HEK293 (cell line): Measurements from ENCODE around the gene ACADL.

ENCODE experiments used
- CTCF ChIA-PET: fragments of 350-600 bp; formaldehyde crosslinking; extraction: SDS; loops from one replicate; lab custom pipeline; 2021; ENCODE audit warnings: antibody characterized with exemption; lab: Yijun Ruan, JAX
- POLR2A ChIA-PET: fragments of 300-600 bp; formaldehyde crosslinking; extraction: SDS; loops from one replicate; lab custom pipeline; 2020; ENCODE audit warnings: antibody characterized with exemption, inconsistent platforms; lab: Yijun Ruan, JAX
- H3K27ac ChIP-seq: fragments of 200-500 bp; sonication (Bioruptor generic); 2 replicates; pipeline ENCODE4 v1.5.1; 2014; ENCODE audit warnings: low read depth, low read length, control low read depth, inconsistent platforms; ENCODE audit errors: extremely low read depth
- H3K36me3 ChIP-seq, 2 experiments: fragments of 200-500 bp in 1 of 2; sonication (Bioruptor generic) in 1 of 2; 1 replicate in 1 of 2; 2 replicates in 1 of 2; pipeline ENCODE4 v1.5.1; 2014 to 2017; ENCODE audit warnings: inconsistent platforms in 2 of 2, low read length in 2 of 2; ENCODE audit not compliant: control insufficient read depth in 2 of 2, insufficient read depth in 1 of 2
- H3K4me1 ChIP-seq: fragments of 200-500 bp; sonication (Bioruptor generic); 2 replicates; pipeline ENCODE4 v1.5.1; 2014; ENCODE audit warnings: mild to moderate bottlenecking, low read length, inconsistent platforms; ENCODE audit not compliant: control insufficient read depth, insufficient read depth
- H3K4me3 ChIP-seq: 2 replicates; pipeline ENCODE4 v1.5.1; 2011; ENCODE audit warnings: low read depth, mild to moderate bottlenecking, control low read depth, low read length, moderate library complexity
- H3K9me3 ChIP-seq: fragments of 200-500 bp; sonication (Bioruptor generic); 2 replicates; pipeline ENCODE4 v1.5.1; 2014; ENCODE audit warnings: low read depth, low read length, inconsistent platforms; ENCODE audit not compliant: control insufficient read depth, insufficient read depth
- SCRT2 ChIP-seq: fragments of 450-650 bp; formaldehyde crosslinking; IDR thresholded peaks from 2 replicates; pipeline ENCODE4 v1.5.1; 2016; ENCODE audit warnings: missing biosample characterization, missing genetic modification characterization
- WT1 ChIP-seq: fragments of 450-650 bp; formaldehyde crosslinking; IDR thresholded peaks from 2 replicates; pipeline ENCODE4 v1.5.1; 2016; ENCODE audit warnings: missing biosample characterization, missing genetic modification characterization
- ZFP3 ChIP-seq: fragments of 450-650 bp; formaldehyde crosslinking; IDR thresholded peaks from 2 replicates; pipeline ENCODE4 v1.5.1; 2016; ENCODE audit warnings: low read depth, missing biosample characterization, missing genetic modification characterization
- ZNF155 ChIP-seq: fragments of 450-650 bp; formaldehyde crosslinking; IDR thresholded peaks from 2 replicates; pipeline ENCODE4 v1.5.1; 2016; ENCODE audit warnings: missing biosample characterization, missing genetic modification characterization
- ZNF157 ChIP-seq: fragments of 450-650 bp; formaldehyde crosslinking; IDR thresholded peaks from 2 replicates; pipeline ENCODE4 v1.5.1; 2016; ENCODE audit warnings: missing biosample characterization, missing genetic modification characterization
- ZNF394 ChIP-seq: fragments of 450-650 bp; formaldehyde crosslinking; IDR thresholded peaks from 2 replicates; pipeline ENCODE4 v1.5.1; 2016; ENCODE audit warnings: missing biosample characterization, missing genetic modification characterization, mild to moderate bottlenecking, moderate library complexity, borderline replicate concordance
- ZNF426 ChIP-seq: fragments of 450-650 bp; formaldehyde crosslinking; IDR thresholded peaks from 2 replicates; pipeline ENCODE4 v1.5.1; 2017; ENCODE audit warnings: missing biosample characterization, missing genetic modification characterization, mild to moderate bottlenecking, inconsistent platforms, moderate library complexity
- ZNF555 ChIP-seq: fragments of 450-650 bp; formaldehyde crosslinking; conservative IDR thresholded peaks from 2 replicates; pipeline ENCODE4 v1.5.1; 2017; ENCODE audit warnings: missing biosample characterization, mild to moderate bottlenecking, missing genetic modification characterization, inconsistent platforms
- ZNF600 ChIP-seq: fragments of 450-650 bp; formaldehyde crosslinking; IDR thresholded peaks from 2 replicates; pipeline ENCODE4 v1.5.1; 2016; ENCODE audit warnings: missing biosample characterization, missing genetic modification characterization
- ZNF623 ChIP-seq: fragments of 450-650 bp; formaldehyde crosslinking; IDR thresholded peaks from 2 replicates; pipeline ENCODE4 v1.5.1; 2016; ENCODE audit warnings: missing biosample characterization, missing genetic modification characterization
- ZNF626 ChIP-seq: fragments of 450-650 bp; sonication (Bioruptor Pico); formaldehyde crosslinking; IDR thresholded peaks from 2 replicates; pipeline ENCODE4 v1.5.1; 2018; ENCODE audit warnings: missing biosample characterization, missing genetic modification characterization, inconsistent platforms
- ZNF654 ChIP-seq: fragments of 450-650 bp; formaldehyde crosslinking; IDR thresholded peaks from 2 replicates; pipeline ENCODE4 v1.5.1; 2016; ENCODE audit warnings: low read depth, missing biosample characterization, missing genetic modification characterization
- ZNF792 ChIP-seq: fragments of 450-650 bp; formaldehyde crosslinking; IDR thresholded peaks from 2 replicates; pipeline ENCODE4 v1.5.1; 2016; ENCODE audit warnings: missing biosample characterization, missing genetic modification characterization
- ZSCAN30 ChIP-seq: fragments of 450-650 bp; IDR thresholded peaks from 2 replicates; pipeline ENCODE4 v1.5.1; 2018; ENCODE audit warnings: missing biosample characterization, mild to moderate bottlenecking, missing genetic modification characterization, moderate library complexity
- TF ChIP-seq, protein P1 (sequence below): fragments of 450-650 bp; formaldehyde crosslinking; IDR thresholded peaks from 2 replicates; pipeline ENCODE4 v1.5.1; 2016; ENCODE audit warnings: missing biosample characterization, missing genetic modification characterization
- TF ChIP-seq, protein P2 (sequence below): fragments of 450-650 bp; formaldehyde crosslinking; IDR thresholded peaks from 2 replicates; pipeline ENCODE4 v1.5.1; 2016; ENCODE audit warnings: missing biosample characterization, missing genetic modification characterization
- TF ChIP-seq, protein P3 (sequence below): fragments of 450-650 bp; formaldehyde crosslinking; IDR thresholded peaks from 2 replicates; pipeline ENCODE4 v1.5.1; 2016; ENCODE audit warnings: missing biosample characterization, missing genetic modification characterization
- TF ChIP-seq, protein P4 (sequence below): fragments of 450-650 bp; formaldehyde crosslinking; IDR thresholded peaks from 2 replicates; pipeline ENCODE4 v1.5.1; 2016; ENCODE audit warnings: missing biosample characterization, missing genetic modification characterization
- TF ChIP-seq, protein P5 (sequence below): fragments of 450-650 bp; formaldehyde crosslinking; IDR thresholded peaks from 2 replicates; pipeline ENCODE4 v1.5.1; 2017; ENCODE audit warnings: missing biosample characterization, missing genetic modification characterization

ACADL gene

DNA sequence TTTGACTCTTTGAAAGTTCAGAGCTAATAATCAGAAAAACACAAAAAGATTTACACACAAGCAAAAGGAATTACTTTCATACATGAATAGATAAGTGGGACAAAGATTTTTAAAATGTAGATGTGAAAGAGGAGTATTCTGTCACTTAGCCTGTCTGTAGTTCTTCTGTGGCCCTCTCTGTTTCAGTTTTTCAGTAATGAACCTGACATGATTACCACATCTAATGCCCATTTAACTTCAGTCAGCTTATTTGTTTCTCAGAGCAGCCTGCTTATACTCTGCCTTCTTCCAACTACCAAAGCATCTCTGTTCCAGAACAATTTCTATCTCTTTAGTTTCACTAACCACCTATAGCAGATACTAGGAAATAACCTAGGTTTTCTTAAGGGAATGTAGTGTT, 34.4 kb upstream of the ACADL start (continued):
- TF ChIP-seq, protein P1, sequence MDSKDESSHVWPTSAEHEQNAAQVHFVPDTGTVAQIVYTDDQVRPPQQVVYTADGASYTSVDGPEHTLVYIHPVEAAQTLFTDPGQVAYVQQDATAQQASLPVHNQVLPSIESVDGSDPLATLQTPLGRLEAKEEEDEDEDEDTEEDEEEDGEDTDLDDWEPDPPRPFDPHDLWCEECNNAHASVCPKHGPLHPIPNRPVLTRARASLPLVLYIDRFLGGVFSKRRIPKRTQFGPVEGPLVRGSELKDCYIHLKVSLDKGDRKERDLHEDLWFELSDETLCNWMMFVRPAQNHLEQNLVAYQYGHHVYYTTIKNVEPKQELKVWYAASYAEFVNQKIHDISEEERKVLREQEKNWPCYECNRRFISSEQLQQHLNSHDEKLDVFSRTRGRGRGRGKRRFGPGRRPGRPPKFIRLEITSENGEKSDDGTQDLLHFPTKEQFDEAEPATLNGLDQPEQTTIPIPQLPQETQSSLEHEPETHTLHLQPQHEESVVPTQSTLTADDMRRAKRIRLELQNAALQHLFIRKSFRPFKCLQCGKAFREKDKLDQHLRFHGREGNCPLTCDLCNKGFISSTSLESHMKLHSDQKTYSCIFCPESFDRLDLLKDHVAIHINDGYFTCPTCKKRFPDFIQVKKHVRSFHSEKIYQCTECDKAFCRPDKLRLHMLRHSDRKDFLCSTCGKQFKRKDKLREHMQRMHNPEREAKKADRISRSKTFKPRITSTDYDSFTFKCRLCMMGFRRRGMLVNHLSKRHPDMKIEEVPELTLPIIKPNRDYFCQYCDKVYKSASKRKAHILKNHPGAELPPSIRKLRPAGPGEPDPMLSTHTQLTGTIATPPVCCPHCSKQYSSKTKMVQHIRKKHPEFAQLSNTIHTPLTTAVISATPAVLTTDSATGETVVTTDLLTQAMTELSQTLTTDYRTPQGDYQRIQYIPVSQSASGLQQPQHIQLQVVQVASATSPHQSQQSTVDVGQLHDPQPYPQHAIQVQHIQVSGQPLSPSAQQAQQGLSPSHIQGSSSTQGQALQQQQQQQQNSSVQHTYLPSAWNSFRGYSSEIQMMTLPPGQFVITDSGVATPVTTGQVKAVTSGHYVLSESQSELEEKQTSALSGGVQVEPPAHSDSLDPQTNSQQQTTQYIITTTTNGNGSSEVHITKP (tag by site-specific recombination), result no peak
- TF ChIP-seq ZNF654 (tag by site-specific recombination) (no peak), ZNF426 (tag by site-specific recombination) (no peak), ZFP3 (tag by site-specific recombination) (no peak), ZNF792 (no peak), ZNF600 (no peak)

DNA sequence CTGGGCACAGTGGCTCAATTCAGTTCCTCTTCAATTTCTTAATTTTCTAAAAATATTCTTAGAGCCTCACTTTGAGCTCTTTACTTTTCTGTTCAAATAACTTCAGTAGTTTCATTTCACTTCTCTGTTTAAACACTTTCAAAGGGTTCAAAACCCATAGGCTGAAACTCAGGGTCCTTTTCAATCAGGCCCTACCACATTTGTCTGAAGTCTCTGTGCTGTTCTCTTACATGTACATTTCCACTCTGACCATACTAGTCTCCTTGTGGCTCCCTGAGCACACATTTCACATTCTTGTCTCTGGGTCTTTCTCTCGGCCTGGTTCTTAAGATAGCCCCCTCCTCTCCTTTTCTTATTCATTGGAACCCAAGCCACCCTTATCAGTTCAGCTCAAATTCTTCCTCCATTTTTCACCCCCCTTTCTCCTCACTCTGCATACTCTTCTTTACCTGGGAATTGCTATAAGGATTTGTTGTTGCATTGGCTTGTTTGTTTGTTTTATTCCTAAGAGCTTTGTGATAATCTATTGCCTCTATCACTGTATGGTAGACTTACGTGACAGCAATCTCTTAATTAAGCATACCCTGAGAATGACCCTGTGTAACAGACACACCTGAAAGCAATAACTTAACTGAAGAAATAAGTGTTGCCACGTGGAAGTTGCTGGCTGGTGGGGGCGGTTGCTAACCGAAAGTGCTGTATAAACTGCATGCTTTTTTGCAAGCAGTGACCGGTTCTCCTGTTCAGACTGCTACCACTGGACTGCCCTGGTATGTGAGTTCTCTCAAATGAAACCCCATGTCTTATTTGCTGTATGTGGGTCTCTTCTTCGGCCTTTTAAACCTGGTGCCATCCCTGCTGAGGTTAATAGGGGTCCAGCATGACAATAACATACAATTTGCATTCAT, 27.7 kb upstream of the ACADL start:
- no peaks in the 10 kb centered on the region for H3K4me1 ChIP-seq
- no peak overlapping the region for H3K4me3 ChIP-seq
- CTCF ChIA-PET, result interaction anchor here (0.9 kb wide), 1 partner anchor 9 kb away, joined by 5 read pairs; no protein-coding TSS in a partner anchor
- no peak overlapping the region for H3K27ac ChIP-seq
- POLR2A ChIA-PET, result no interaction called here
- TF ChIP-seq ZNF157 (no peak), ZNF155 (no peak), ZNF626 (tag by site-specific recombination) (no peak), SCRT2 (tag by site-specific recombination) (no peak), ZNF394 (tag by site-specific recombination) (no peak), WT1 (no peak), ZSCAN30 (tag by site-specific recombination) (no peak), ZNF555 (tag by site-specific recombination) (no peak), ZNF623 (tag by site-specific recombination) (no peak)
- TF ChIP-seq, protein P2, sequence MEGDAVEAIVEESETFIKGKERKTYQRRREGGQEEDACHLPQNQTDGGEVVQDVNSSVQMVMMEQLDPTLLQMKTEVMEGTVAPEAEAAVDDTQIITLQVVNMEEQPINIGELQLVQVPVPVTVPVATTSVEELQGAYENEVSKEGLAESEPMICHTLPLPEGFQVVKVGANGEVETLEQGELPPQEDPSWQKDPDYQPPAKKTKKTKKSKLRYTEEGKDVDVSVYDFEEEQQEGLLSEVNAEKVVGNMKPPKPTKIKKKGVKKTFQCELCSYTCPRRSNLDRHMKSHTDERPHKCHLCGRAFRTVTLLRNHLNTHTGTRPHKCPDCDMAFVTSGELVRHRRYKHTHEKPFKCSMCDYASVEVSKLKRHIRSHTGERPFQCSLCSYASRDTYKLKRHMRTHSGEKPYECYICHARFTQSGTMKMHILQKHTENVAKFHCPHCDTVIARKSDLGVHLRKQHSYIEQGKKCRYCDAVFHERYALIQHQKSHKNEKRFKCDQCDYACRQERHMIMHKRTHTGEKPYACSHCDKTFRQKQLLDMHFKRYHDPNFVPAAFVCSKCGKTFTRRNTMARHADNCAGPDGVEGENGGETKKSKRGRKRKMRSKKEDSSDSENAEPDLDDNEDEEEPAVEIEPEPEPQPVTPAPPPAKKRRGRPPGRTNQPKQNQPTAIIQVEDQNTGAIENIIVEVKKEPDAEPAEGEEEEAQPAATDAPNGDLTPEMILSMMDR (tag by site-specific recombination), result no peak
- TF ChIP-seq, protein P3, sequence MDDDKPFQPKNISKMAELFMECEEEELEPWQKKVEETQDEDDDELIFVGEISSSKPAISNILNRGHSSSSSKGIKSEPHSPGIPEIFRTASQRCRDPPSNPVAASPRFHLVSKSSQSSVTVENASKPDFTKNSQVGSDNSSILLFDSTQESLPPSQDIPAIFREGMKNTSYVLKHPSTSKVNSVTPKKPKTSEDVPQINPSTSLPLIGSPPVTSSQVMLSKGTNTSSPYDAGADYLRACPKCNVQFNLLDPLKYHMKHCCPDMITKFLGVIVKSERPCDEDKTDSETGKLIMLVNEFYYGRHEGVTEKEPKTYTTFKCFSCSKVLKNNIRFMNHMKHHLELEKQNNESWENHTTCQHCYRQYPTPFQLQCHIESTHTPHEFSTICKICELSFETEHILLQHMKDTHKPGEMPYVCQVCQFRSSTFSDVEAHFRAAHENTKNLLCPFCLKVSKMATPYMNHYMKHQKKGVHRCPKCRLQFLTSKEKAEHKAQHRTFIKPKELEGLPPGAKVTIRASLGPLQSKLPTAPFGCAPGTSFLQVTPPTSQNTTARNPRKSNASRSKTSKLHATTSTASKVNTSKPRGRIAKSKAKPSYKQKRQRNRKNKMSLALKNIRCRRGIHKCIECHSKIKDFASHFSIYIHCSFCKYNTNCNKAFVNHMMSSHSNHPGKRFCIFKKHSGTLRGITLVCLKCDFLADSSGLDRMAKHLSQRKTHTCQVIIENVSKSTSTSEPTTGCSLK (tag by site-specific recombination), result no peak
- TF ChIP-seq, protein P4, sequence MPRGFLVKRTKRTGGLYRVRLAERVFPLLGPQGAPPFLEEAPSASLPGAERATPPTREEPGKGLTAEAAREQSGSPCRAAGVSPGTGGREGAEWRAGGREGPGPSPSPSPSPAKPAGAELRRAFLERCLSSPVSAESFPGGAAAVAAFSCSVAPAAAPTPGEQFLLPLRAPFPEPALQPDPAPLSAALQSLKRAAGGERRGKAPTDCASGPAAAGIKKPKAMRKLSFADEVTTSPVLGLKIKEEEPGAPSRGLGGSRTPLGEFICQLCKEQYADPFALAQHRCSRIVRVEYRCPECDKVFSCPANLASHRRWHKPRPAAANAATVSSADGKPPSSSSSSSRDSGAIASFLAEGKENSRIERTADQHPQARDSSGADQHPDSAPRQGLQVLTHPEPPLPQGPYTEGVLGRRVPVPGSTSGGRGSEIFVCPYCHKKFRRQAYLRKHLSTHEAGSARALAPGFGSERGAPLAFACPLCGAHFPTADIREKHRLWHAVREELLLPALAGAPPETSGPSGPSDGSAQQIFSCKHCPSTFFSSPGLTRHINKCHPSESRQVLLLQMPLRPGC (tag by site-specific recombination), result no peak
- TF ChIP-seq, protein P5, sequence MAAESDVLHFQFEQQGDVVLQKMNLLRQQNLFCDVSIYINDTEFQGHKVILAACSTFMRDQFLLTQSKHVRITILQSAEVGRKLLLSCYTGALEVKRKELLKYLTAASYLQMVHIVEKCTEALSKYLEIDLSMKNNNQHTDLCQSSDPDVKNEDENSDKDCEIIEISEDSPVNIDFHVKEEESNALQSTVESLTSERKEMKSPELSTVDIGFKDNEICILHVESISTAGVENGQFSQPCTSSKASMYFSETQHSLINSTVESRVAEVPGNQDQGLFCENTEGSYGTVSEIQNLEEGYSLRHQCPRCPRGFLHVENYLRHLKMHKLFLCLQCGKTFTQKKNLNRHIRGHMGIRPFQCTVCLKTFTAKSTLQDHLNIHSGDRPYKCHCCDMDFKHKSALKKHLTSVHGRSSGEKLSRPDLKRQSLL (tag by site-specific recombination), result no peak
- no peaks in the 10 kb centered on the region for H3K9me3 ChIP-seq
- H3K36me3 ChIP-seq, result no peaks in the 10 kb centered on the region
